Keratinocyte (primary cell): ENCODE data around the gene UROD. TPM values are rescaled to one million over a fixed set of nuclear protein-coding genes. Genes with fewer than 3 reads are reported as not detected.

ENCODE experiments used
- DNase-seq: peaks from one replicate; pipeline ENCODE4 v3.0.0-alpha.2; 2011; ENCODE audit warnings: low read depth, missing footprints, low spot score
- FAIRE-seq: peaks from 2 replicates; lab custom pipeline; 2011; peaks lifted over from hg19 to GRCh38; lab: Jason Lieb, UNC
- H2AFZ ChIP-seq: 2 replicates; pipeline ENCODE4 v1.6.0; 2012; ENCODE audit warnings: low read length, control low read depth, inconsistent platforms; ENCODE audit not compliant: control insufficient read depth
- H3K27ac ChIP-seq: 2 replicates; pipeline ENCODE4 v1.5.1; 2011; ENCODE audit warnings: low read length; ENCODE audit not compliant: control insufficient read depth, insufficient read depth
- H3K27me3 ChIP-seq: 3 replicates; pipeline ENCODE4 v1.6.0; 2011; ENCODE audit warnings: low read length; ENCODE audit not compliant: control insufficient read depth, insufficient read depth; ENCODE audit errors: extremely low read depth
- H3K36me3 ChIP-seq, 2 experiments: 2 replicates in 1 of 2; 3 replicates in 1 of 2; pipeline ENCODE4 v1.5.1; 2011; ENCODE audit warnings: low read length in 2 of 2, mild to moderate bottlenecking in 1 of 2; ENCODE audit not compliant: control insufficient read depth in 2 of 2, insufficient read depth in 2 of 2; ENCODE audit errors: extremely low read depth in 1 of 2
- H3K4me1 ChIP-seq: 3 replicates; pipeline ENCODE4 v1.5.1; 2011; ENCODE audit warnings: low read length; ENCODE audit not compliant: control insufficient read depth, insufficient read depth; ENCODE audit errors: extremely low read depth
- H3K4me2 ChIP-seq: 3 replicates; pipeline ENCODE4 v1.6.0; 2011; ENCODE audit warnings: low read depth, low read length; ENCODE audit not compliant: control insufficient read depth, insufficient read depth; ENCODE audit errors: extremely low read depth
- H3K4me3 ChIP-seq, 3 experiments: fragments of 200-600 bp in 1 of 3; sonication (generic) in 1 of 3; 2 replicates in 2 of 3; 3 replicates in 1 of 3; pipeline ENCODE4 v1.5.1; 2011 to 2016; ENCODE audit warnings: low read length in 3 of 3, mild to moderate bottlenecking in 3 of 3, control low read depth in 2 of 3, inconsistent platforms in 1 of 3, low read depth in 1 of 3, mixed read lengths in 1 of 3, mixed run types in 1 of 3, moderate library complexity in 1 of 3; ENCODE audit not compliant: control insufficient read depth in 2 of 3, insufficient read depth in 2 of 3; ENCODE audit errors: extremely low read depth in 1 of 3
- H3K79me2 ChIP-seq: 2 replicates; pipeline ENCODE4 v1.6.0; 2012; ENCODE audit warnings: low read length; ENCODE audit not compliant: control insufficient read depth, insufficient read depth
- H3K9ac ChIP-seq: 3 replicates; pipeline ENCODE4 v1.6.0; 2011; ENCODE audit warnings: low read length; ENCODE audit not compliant: control insufficient read depth, insufficient read depth; ENCODE audit errors: extremely low read depth
- H3K9me1 ChIP-seq: 3 replicates; pipeline ENCODE4 v1.6.0; 2011; ENCODE audit warnings: low read length; ENCODE audit not compliant: control insufficient read depth, insufficient read depth; ENCODE audit errors: extremely low read depth
- H3K9me3 ChIP-seq: 2 replicates; pipeline ENCODE4 v1.5.1; 2012; ENCODE audit warnings: low read depth, low read length; ENCODE audit not compliant: control insufficient read depth
- H4K20me1 ChIP-seq: 3 replicates; pipeline ENCODE4 v1.6.0; 2011; ENCODE audit warnings: low read length; ENCODE audit not compliant: control insufficient read depth, insufficient read depth; ENCODE audit errors: extremely low read depth
- EZH2 ChIP-seq: IDR thresholded peaks from one replicate; pipeline ENCODE4 v1.6.1; 2012; ENCODE audit warnings: inconsistent platforms, mild to moderate bottlenecking, low read length, moderate library complexity
- dilution Hi-C: fragments of 300-500 bp; cut with MboI; formaldehyde crosslinking; loops from one replicate; pipeline ENCODE4 v1.7.0; 2020; ENCODE audit warnings: low sequenced_read_pairs; ENCODE audit not compliant: extremely low pct_ligation_motif_present
- polyA plus RNA-seq, 5 experiments: library from polyadenylated mRNA; depleted of rRNA in 3 of 5; stranded (reverse) in 3 of 5; stranded (forward) in 1 of 5; unstranded in 1 of 5; fragments of >200 nt; gene quantifications; 1 replicate in 1 of 5; 2 replicates in 3 of 5; 3 replicates in 1 of 5; pipeline versions ENCODE4 v1.2.1 to v1.2.3, GENCODE V29; 2011 to 2012; ENCODE audit warnings: missing spikeins in 2 of 5, low read depth in 1 of 5, low replicate concordance in 1 of 5
- TF ChIP-seq, protein P1 (sequence below), 3 experiments: IDR thresholded peaks in 1 of 3; conservative IDR thresholded peaks in 1 of 3; optimal IDR thresholded peaks in 1 of 3; 2 replicates in 2 of 3; 3 replicates in 1 of 3; pipeline versions ENCODE3 to v1.5.1; 2011; ENCODE audit warnings: low read length in 3 of 3, mild to moderate bottlenecking in 3 of 3, moderate library complexity in 2 of 3, control low read depth in 1 of 3, inconsistent platforms in 1 of 3; ENCODE audit not compliant: insufficient read depth in 2 of 3; ENCODE audit errors: extremely low read depth in 1 of 3

Gene UROD
- polyA plus RNA-seq, 1 donor (not counting 4 experiments of a cell fraction or from before 2014, with no cell fraction given): 157 TPM

DNA sequence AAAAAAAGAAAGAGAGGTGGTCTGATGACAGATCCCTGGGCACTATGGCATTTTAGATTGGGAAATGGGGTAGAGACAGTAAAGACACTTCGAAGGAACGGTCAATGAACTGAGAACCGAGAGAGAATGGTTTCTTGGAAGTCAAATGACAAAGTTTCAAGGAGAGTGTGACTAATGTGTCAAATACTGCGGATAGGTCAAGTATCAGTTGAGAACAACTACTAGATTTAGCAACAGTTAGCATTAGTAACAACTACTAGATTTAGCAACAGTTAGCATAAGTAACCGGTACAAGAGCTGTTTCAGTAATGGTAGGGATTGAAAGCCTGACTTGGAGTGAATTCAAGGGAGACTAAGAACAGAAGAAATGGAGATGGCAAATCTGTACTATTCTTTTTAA, 35.0 kb downstream of the UROD start:
- no peak overlapping the region for H3K4me3 ChIP-seq
- FAIRE-seq (no peak), DNase-seq (no peak)
- no peak for TF ChIP-seq EZH2
- TF ChIP-seq, protein P1, sequence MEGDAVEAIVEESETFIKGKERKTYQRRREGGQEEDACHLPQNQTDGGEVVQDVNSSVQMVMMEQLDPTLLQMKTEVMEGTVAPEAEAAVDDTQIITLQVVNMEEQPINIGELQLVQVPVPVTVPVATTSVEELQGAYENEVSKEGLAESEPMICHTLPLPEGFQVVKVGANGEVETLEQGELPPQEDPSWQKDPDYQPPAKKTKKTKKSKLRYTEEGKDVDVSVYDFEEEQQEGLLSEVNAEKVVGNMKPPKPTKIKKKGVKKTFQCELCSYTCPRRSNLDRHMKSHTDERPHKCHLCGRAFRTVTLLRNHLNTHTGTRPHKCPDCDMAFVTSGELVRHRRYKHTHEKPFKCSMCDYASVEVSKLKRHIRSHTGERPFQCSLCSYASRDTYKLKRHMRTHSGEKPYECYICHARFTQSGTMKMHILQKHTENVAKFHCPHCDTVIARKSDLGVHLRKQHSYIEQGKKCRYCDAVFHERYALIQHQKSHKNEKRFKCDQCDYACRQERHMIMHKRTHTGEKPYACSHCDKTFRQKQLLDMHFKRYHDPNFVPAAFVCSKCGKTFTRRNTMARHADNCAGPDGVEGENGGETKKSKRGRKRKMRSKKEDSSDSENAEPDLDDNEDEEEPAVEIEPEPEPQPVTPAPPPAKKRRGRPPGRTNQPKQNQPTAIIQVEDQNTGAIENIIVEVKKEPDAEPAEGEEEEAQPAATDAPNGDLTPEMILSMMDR (optimal IDR thresholded peaks at IDR 0.05 in 1 of 3, IDR thresholded peaks at IDR 0.05 in 1 of 3, conservative IDR thresholded peaks at IDR 0.05 in 1 of 3; ENCODE audit: extremely low read depth in 1 of 3, insufficient read depth in 2 of 3, low read length in 3 of 3): no peak
- no peaks in the 10 kb centered on the region for H3K9me3 ChIP-seq
- no peak overlapping the region for H3K27ac ChIP-seq
- dilution Hi-C loops: no loop called here
- no peaks in the 10 kb centered on the region for H3K36me3 ChIP-seq
- no peaks in the 10 kb centered on the region for H4K20me1 ChIP-seq
- H2AFZ ChIP-seq: no peak overlapping the region
- no peaks in the 10 kb centered on the region for H3K9me1 ChIP-seq
- H3K4me1 ChIP-seq: no peaks in the 10 kb centered on the region
- no peak overlapping the region for H3K4me2 ChIP-seq
- H3K9ac ChIP-seq: no peak overlapping the region
- no peaks in the 10 kb centered on the region for H3K79me2 ChIP-seq
- no peaks in the 10 kb centered on the region for H3K27me3 ChIP-seq

- Histone ChIP-seq H3K79me2 (no peaks in the 10 kb centered on the region), H3K36me3 (no peaks in the 10 kb centered on the region), H3K4me1 (no peaks in the 10 kb centered on the region), H2AFZ (no peak overlapping the region), H3K4me3 (no peak overlapping the region), H3K9me1 (no peaks in the 10 kb centered on the region), H3K9me3 (no peaks in the 10 kb centered on the region), H3K9ac (no peak overlapping the region), H3K4me2 (no peak overlapping the region), H3K27me3 (no peaks in the 10 kb centered on the region), H4K20me1 (no peaks in the 10 kb centered on the region), H3K27ac (no peak overlapping the region)
- DNase-seq: no peak
- no peak for FAIRE-seq
- dilution Hi-C loops: no loop called here
- TF ChIP-seq EZH2: no peak
- TF ChIP-seq, protein P1 (optimal IDR thresholded peaks at IDR 0.05 in 1 of 3, IDR thresholded peaks at IDR 0.05 in 1 of 3, conservative IDR thresholded peaks at IDR 0.05 in 1 of 3; ENCODE audit: extremely low read depth in 1 of 3, insufficient read depth in 2 of 3, low read length in 3 of 3): no peak
Observed at GRCh38 chr1:45051005-45051772, 39.1 kb downstream of the UROD start.
